Measurements from ENCODE around the gene HOMER3.

GRCh38 chr19:18881491-18881890 lies 59.5 kb downstream of the HOMER3 start:
- no peak for TF ChIP-seq CTCF (conservative IDR thresholded peaks at IDR 0.05 in 1 of 2, IDR thresholded peaks at IDR 0.05 in 1 of 2; ENCODE audit: low read depth in 1 of 2, low read length in 2 of 2)
- no peak for TF ChIP-seq EZH2 (IDR thresholded peaks at IDR 0.05; ENCODE audit: low read length, missing control alignments)
